Mesenchymal stem cell (in vitro differentiated cells and primary cell): ENCODE measurements around the gene RPLP1.

ENCODE experiments used
- DNase-seq: peaks from one replicate; pipeline ENCODE4 v3.0.0-alpha.2; 2013
- H2AFZ ChIP-seq: one replicate; pipeline ENCODE4 v1.6.1; 2013; ENCODE audit warnings: low read depth, mild to moderate bottlenecking, control low read depth, inconsistent platforms, low read length, moderate library complexity
- H2AK5ac ChIP-seq: 2 replicates; pipeline ENCODE4 v1.6.1; 2013; ENCODE audit warnings: low read length, moderate library complexity, mild to moderate bottlenecking, inconsistent platforms; ENCODE audit not compliant: severe bottlenecking
- H2BK120ac ChIP-seq: one replicate; pipeline ENCODE4 v1.6.1; 2013; ENCODE audit warnings: low read depth, mild to moderate bottlenecking, inconsistent platforms, low read length, moderate library complexity
- H2BK12ac ChIP-seq, 2 experiments: one replicate each; pipeline ENCODE4 v1.6.1; 2013; ENCODE audit warnings: inconsistent platforms in 2 of 2, low read length in 2 of 2, mild to moderate bottlenecking in 2 of 2, moderate library complexity in 2 of 2, control low read depth in 1 of 2
- H2BK15ac ChIP-seq: one replicate; pipeline ENCODE4 v1.6.1; 2013; ENCODE audit warnings: mild to moderate bottlenecking, low read depth, inconsistent platforms; ENCODE audit not compliant: poor library complexity, severe bottlenecking
- H2BK5ac ChIP-seq: 2 replicates; pipeline ENCODE4 v1.6.1; 2013; ENCODE audit warnings: low read depth, mild to moderate bottlenecking, low read length, control low read depth, inconsistent platforms; ENCODE audit not compliant: poor library complexity, severe bottlenecking
- H3K14ac ChIP-seq, 2 experiments: one replicate each; pipeline ENCODE4 v1.6.1; 2013; ENCODE audit warnings: inconsistent platforms in 2 of 2, low read length in 2 of 2, control low read depth in 1 of 2, mild to moderate bottlenecking in 1 of 2, moderate library complexity in 1 of 2
- H3K18ac ChIP-seq, 2 experiments: one replicate each; pipeline ENCODE4 v1.6.1; 2013; ENCODE audit warnings: inconsistent platforms in 2 of 2, low read length in 2 of 2, control low read depth in 1 of 2, low read depth in 1 of 2, mild to moderate bottlenecking in 1 of 2
- H3K23ac ChIP-seq, 2 experiments: one replicate each; pipeline ENCODE4 v1.6.1; 2013; ENCODE audit warnings: inconsistent platforms in 2 of 2, low read length in 2 of 2, mild to moderate bottlenecking in 2 of 2, moderate library complexity in 2 of 2, control low read depth in 1 of 2
- H3K27ac ChIP-seq: 2 replicates; pipeline ENCODE4 v1.5.1; 2013; ENCODE audit warnings: mild to moderate bottlenecking, moderate library complexity, low read length, control low read depth, inconsistent platforms; ENCODE audit not compliant: poor library complexity, severe bottlenecking
- H3K27me3 ChIP-seq, 2 experiments: 2 replicates each; pipeline versions ENCODE4 v1.6.1 to v1.7.0; 2013; ENCODE audit warnings: low read length in 2 of 2, mild to moderate bottlenecking in 2 of 2, moderate library complexity in 2 of 2, control low read depth in 1 of 2, inconsistent platforms in 1 of 2; ENCODE audit not compliant: control insufficient read depth in 1 of 2, insufficient read depth in 1 of 2
- H3K36me3 ChIP-seq, 2 experiments: 2 replicates each; pipeline versions ENCODE4 v1.6.1 to v1.7.0; 2013; ENCODE audit warnings: low read length in 2 of 2, control low read depth in 1 of 2, inconsistent platforms in 1 of 2, low read depth in 1 of 2, mild to moderate bottlenecking in 1 of 2; ENCODE audit not compliant: insufficient read depth in 2 of 2, control insufficient read depth in 1 of 2
- H3K4ac ChIP-seq, 2 experiments: one replicate each; pipeline ENCODE4 v1.6.1; 2013; ENCODE audit warnings: inconsistent platforms in 2 of 2, low read length in 2 of 2, mild to moderate bottlenecking in 2 of 2, moderate library complexity in 2 of 2, control low read depth in 1 of 2, low read depth in 1 of 2
- H3K4me1 ChIP-seq: 2 replicates; pipeline ENCODE4 v1.6.1; 2013; ENCODE audit warnings: low read depth, low read length, control low read depth; ENCODE audit not compliant: control insufficient read depth, insufficient read depth
- H3K4me2 ChIP-seq: 2 replicates; pipeline ENCODE4 v1.6.1; 2013; ENCODE audit warnings: low read length, mild to moderate bottlenecking, inconsistent platforms; ENCODE audit not compliant: poor library complexity, severe bottlenecking
- H3K4me3 ChIP-seq, 2 experiments: 2 replicates each; pipeline versions ENCODE4 v1.5.1 to v1.7.0; 2013; ENCODE audit warnings: low read length in 2 of 2, mild to moderate bottlenecking in 2 of 2, control low read depth in 1 of 2, low read depth in 1 of 2; ENCODE audit not compliant: insufficient read depth in 1 of 2
- H3K79me1 ChIP-seq: replicated peaks from 2 replicates; pipeline ENCODE4 v1.6.1; 2013; ENCODE audit warnings: mild to moderate bottlenecking, control low read depth, low read length, inconsistent platforms; ENCODE audit not compliant: poor library complexity, severe bottlenecking
- H3K9ac ChIP-seq: 2 replicates; pipeline ENCODE4 v1.7.0; 2013; ENCODE audit warnings: mild to moderate bottlenecking, low read length, moderate library complexity
- H3K9me3 ChIP-seq: 2 replicates; pipeline ENCODE4 v1.7.0; 2013; ENCODE audit warnings: mild to moderate bottlenecking, low read length; ENCODE audit not compliant: control insufficient read depth
- H4K8ac ChIP-seq: one replicate; pipeline ENCODE4 v1.6.1; 2013; ENCODE audit warnings: inconsistent platforms, mild to moderate bottlenecking, low read length, moderate library complexity
- H4K91ac ChIP-seq: one replicate; pipeline ENCODE4 v1.6.1; 2013; ENCODE audit warnings: mild to moderate bottlenecking, low read length, inconsistent platforms
- WGBS: methylation state at CpG from one replicate; pipeline ENCODE4 v1.1.7; 2013; ENCODE audit warnings: mixed read lengths; 5-methylcytosine and 5-hydroxymethylcytosine counted together

RPLP1 gene

DNA sequence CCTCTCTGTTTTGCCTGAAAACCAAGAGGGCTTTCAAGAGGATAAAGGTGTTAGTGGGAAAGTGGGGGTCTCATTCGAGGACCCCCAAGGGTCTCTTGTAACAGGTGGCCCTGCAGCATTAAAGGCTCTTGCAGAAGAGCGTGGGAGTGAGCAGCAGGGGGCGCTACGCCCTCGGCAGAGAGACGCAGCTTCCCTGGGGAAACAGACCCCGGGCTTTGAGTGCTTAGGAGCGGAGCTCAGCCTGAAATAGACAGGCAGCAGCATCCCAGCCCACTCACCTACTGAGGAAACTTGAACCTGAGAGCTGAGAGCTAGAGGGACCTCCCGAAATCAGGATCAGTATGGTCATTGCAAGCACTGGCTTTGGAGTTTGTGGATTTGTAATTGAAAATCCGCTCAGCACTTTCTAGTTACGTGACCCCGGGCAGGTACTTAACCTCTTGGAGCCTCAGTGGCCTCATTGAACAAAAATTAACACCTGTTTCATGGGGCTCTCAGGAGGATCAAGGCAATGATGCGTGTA lies 25.7 kb downstream of the RPLP1 start:
- H3K14ac ChIP-seq = no peak overlapping the region
- no peak overlapping the region for H4K8ac ChIP-seq
- H3K18ac ChIP-seq = no peak overlapping the region
- peaks cover 10% of the 10 kb centered on the region for H3K9me3 ChIP-seq
- no peak overlapping the region for H3K4me3 ChIP-seq
- 34% methylated on average over 12 of the region's 13 CpGs for WGBS
- peaks cover 18 to 22% of the 10 kb centered on the region in 2 experiments for H3K27me3 ChIP-seq
- H3K23ac ChIP-seq = no peak overlapping the region
- no peak overlapping the region for H2BK5ac ChIP-seq
- H2AFZ ChIP-seq = no peak overlapping the region
- peak; percentile 50 for DNase-seq
- no peak overlapping the region for H3K27ac ChIP-seq
- H3K4me2 ChIP-seq = no peak overlapping the region
- H2BK15ac ChIP-seq = no peak overlapping the region
- no peak overlapping the region for H2BK12ac ChIP-seq
- no peaks in the 10 kb centered on the region for H3K79me1 ChIP-seq
- peaks cover 5% of the 10 kb centered on the region for H3K4me1 ChIP-seq
- no peak overlapping the region for H3K9ac ChIP-seq
- no peak overlapping the region for H3K4ac ChIP-seq
- no peak overlapping the region for H2BK120ac ChIP-seq
- no peak overlapping the region for H4K91ac ChIP-seq
- H2AK5ac ChIP-seq = no peak overlapping the region
- H3K36me3 ChIP-seq = no peaks in the 10 kb centered on the region

DNA sequence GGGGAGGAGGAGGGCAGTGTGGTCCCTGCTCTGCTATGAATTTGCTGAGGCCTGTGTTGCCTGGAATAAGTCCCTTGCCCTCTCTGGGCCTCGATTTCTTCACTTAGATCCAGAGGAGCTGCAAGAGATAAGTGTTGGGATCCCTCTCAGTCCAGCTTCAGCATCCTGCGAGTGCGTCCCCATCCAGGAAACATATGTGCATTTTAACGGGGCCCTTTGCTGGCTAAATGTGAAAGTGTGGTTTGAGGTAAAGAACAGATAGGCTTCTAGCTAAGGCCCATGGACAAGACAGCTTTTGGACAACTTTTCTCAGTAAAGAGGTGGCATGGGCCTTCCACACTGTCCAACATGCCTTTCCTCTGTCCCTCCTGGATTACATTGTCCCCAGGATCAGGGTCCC lies 26.5 kb downstream of the RPLP1 start:
- peaks cover 10% of the 10 kb centered on the region for H3K9me3 ChIP-seq
- H4K8ac ChIP-seq = no peak overlapping the region
- no peak overlapping the region for H3K27ac ChIP-seq
- H2BK15ac ChIP-seq = no peak overlapping the region
- WGBS = 85% methylated on average over 4 of the region's 4 CpGs
- no peak overlapping the region for H2BK5ac ChIP-seq
- peaks cover 4% of the 10 kb centered on the region for H3K4me1 ChIP-seq
- H3K4ac ChIP-seq = no peak overlapping the region
- no peak overlapping the region for H3K4me3 ChIP-seq
- no peak overlapping the region for H2BK12ac ChIP-seq
- no peak overlapping the region for H4K91ac ChIP-seq
- H2AK5ac ChIP-seq = no peak overlapping the region
- no peak for DNase-seq
- no peak overlapping the region for H3K9ac ChIP-seq
- no peaks in the 10 kb centered on the region for H3K36me3 ChIP-seq
- no peak overlapping the region for H2AFZ ChIP-seq
- no peak overlapping the region for H3K18ac ChIP-seq
- H3K79me1 ChIP-seq = no peaks in the 10 kb centered on the region
- H3K14ac ChIP-seq = no peak overlapping the region
- peaks cover 23 to 30% of the 10 kb centered on the region in 2 experiments for H3K27me3 ChIP-seq
- H2BK120ac ChIP-seq = no peak overlapping the region
- H3K23ac ChIP-seq = no peak overlapping the region
- H3K4me2 ChIP-seq = no peak overlapping the region

DNA sequence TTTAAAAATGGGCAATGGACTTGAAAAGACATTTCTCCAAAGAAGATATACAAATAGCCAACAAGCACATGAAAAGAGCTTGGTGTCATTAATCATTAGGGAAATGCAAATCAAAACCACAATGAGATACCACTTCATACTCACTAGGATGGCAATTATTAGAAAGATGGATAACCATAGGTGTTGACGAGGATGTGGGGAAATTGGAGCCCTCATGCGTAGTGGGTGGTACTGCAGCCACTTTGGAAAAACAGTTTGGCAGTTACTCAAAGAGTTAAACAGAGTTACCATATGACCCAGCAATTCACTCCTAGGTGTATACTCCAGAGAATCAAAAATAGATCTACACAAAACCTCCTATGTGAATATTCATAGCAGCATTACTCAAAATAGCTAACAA lies 27.4 kb downstream of the RPLP1 start:
- DNase-seq = no peak
- Histone ChIP-seq H3K27me3 (peaks cover 30 to 39% of the 10 kb centered on the region in 2 experiments), H3K36me3 (no peaks in the 10 kb centered on the region), H2BK5ac (no peak overlapping the region), H3K27ac (no peak overlapping the region), H2BK120ac (no peak overlapping the region), H3K18ac (no peak overlapping the region), H4K91ac (no peak overlapping the region), H2AK5ac (no peak overlapping the region), H3K9me3 (peaks cover 10% of the 10 kb centered on the region), H3K4me1 (no peaks in the 10 kb centered on the region), H3K14ac (no peak overlapping the region), H3K23ac (no peak overlapping the region), H3K4ac (no peak overlapping the region), H4K8ac (no peak overlapping the region), H2BK15ac (no peak overlapping the region), H3K9ac (no peak overlapping the region), H3K4me2 (no peak overlapping the region), H2BK12ac (no peak overlapping the region), H2AFZ (no peak overlapping the region), H3K4me3 (no peak overlapping the region), H3K79me1 (no peaks in the 10 kb centered on the region)
- WGBS = 96% methylated on average over 2 of the region's 2 CpGs

DNA sequence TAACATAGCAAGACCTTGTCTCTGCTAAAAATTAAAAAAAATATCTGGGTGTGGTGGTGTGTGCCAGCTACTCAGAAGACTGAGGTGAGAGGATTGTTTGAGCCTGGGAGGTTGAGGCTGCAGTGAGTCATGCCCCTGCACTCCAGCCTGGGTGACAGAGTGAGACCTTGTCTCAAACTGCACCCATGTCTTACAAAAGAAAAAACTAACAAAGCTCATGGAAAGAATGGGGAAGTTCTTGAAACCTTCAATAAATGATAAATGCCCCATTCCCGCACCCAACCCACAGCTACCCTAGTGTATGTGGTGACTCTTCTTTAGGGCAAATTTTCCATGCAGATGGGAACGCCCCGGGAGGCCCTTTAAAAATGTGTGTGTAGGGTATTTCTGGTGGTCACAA lies 28.3 kb downstream of the RPLP1 start:
- Histone ChIP-seq H2BK12ac (no peak overlapping the region), H3K4me1 (no peaks in the 10 kb centered on the region), H4K91ac (no peak overlapping the region), H3K27me3 (peaks cover 30 to 46% of the 10 kb centered on the region in 2 experiments), H2BK15ac (no peak overlapping the region), H3K4me3 (no peak overlapping the region), H3K14ac (no peak overlapping the region), H3K9me3 (peaks cover 10% of the 10 kb centered on the region), H3K18ac (no peak overlapping the region), H3K23ac (no peak overlapping the region), H2BK120ac (no peak overlapping the region), H3K79me1 (no peaks in the 10 kb centered on the region), H4K8ac (no peak overlapping the region), H3K4ac (no peak overlapping the region), H2BK5ac (no peak overlapping the region), H3K4me2 (no peak overlapping the region), H2AK5ac (no peak overlapping the region), H3K36me3 (no peaks in the 10 kb centered on the region), H3K9ac (no peak overlapping the region), H3K27ac (no peak overlapping the region), H2AFZ (no peak overlapping the region)
- DNase-seq = no peak
- 95% methylated on average over 2 of the region's 3 CpGs for WGBS
